HCT116 (cell line): ENCODE measurements around the gene LRRTM4. TPM values are rescaled to one million over a fixed set of nuclear protein-coding genes. Genes with fewer than 3 reads are reported as not detected.

ENCODE experiments used
- ATAC-seq: fragments of 200-7000 bp; cut with Tn5 transposase; 2 replicates; pipeline ENCODE4 v1.9.1; 2020; ENCODE audit warnings: mild to moderate bottlenecking, moderate library complexity
- BruUV-seq: library from RNA; stranded (reverse); fragments of 400-500 nt; replicated peaks from 2 replicates; lab custom pipeline; 2021; lab: Mats Ljungman, UMichigan
- CTCF ChIA-PET: fragments of 300-600 bp; sonication (Branson Sonifier 250); formaldehyde crosslinking; loops from one replicate; lab custom pipeline; 2021; ENCODE audit warnings: antibody characterized with exemption; lab: Charles Lee
- POLR2A ChIA-PET: fragments of 300-600, 350-600 bp; sonication (Branson Sonifier 250); formaldehyde crosslinking; loops from one replicate; lab custom pipeline; 2021; ENCODE audit warnings: antibody characterized with exemption; lab: Charles Lee
- RAD21 ChIA-PET, 2 experiments: fragments of 300-600 bp; sonication (Branson Sonifier 250); formaldehyde crosslinking; loops; one replicate each; lab custom pipeline; 2023; ENCODE audit warnings: low total read pairs in 2 of 2; ENCODE audit not compliant: uncharacterized antibody in 2 of 2, unreplicated experiment in 2 of 2, low non-redundant PET in 1 of 2; lab: Charles Lee
- DNase-seq: peaks from one replicate; pipeline ENCODE4 v3.0.0-alpha.2; 2010; ENCODE audit warnings: low read depth, low spot score
- H2AFZ ChIP-seq: fragments of 200-600 bp; shearing (Covaris generic), sonication (generic); 2 replicates; pipeline ENCODE4 v1.6.1; 2017; ENCODE audit warnings: low read depth, mixed run types, mixed read lengths, antibody characterized with exemption, low read length; ENCODE audit not compliant: poor library complexity, severe bottlenecking
- H3K27ac ChIP-seq: 2 replicates; pipeline ENCODE4 v1.5.1; 2012; ENCODE audit warnings: low read depth, low read length
- H3K27me3 ChIP-seq: fragments of 200-600 bp; sonication (generic); 2 replicates; pipeline ENCODE4 v1.6.1; 2016; ENCODE audit warnings: mixed run types, low read length, mixed read lengths; ENCODE audit not compliant: insufficient read depth
- H3K36me3 ChIP-seq, 2 experiments: fragments of 200-500 bp in 1 of 2; fragments of 200-600 bp in 1 of 2; sonication (Bioruptor generic) in 1 of 2; sonication (generic) in 1 of 2; 2 replicates each; pipeline versions ENCODE4 v1.5.1 to v1.6.1; 2014 to 2016; ENCODE audit warnings: low read length in 2 of 2, inconsistent platforms in 1 of 2, mixed read lengths in 1 of 2, mixed run types in 1 of 2; ENCODE audit not compliant: insufficient read depth in 2 of 2, control insufficient read depth in 1 of 2
- H3K4me1 ChIP-seq, 2 experiments: fragments of 200-600 bp in 1 of 2; sonication (generic) in 1 of 2; 2 replicates each; pipeline versions ENCODE4 v1.5.1 to v1.6.1; 2012 to 2017; ENCODE audit warnings: low read length in 2 of 2, inconsistent platforms in 1 of 2, mild to moderate bottlenecking in 1 of 2, mixed read lengths in 1 of 2, mixed run types in 1 of 2, moderate library complexity in 1 of 2; ENCODE audit not compliant: insufficient read depth in 2 of 2, control insufficient read depth in 1 of 2
- H3K4me2 ChIP-seq: fragments of 200-600 bp; sonication (generic); 2 replicates; pipeline ENCODE4 v1.6.1; 2017; ENCODE audit warnings: mixed run types, low read length, mixed read lengths
- H3K4me3 ChIP-seq, 2 experiments: fragments of 200-600 bp in 1 of 2; sonication (generic) in 1 of 2; replicated peaks in 1 of 2; 2 replicates each; pipeline ENCODE4 v1.5.1; 2011 to 2016; ENCODE audit warnings: low read length in 2 of 2, control low read depth in 1 of 2, low read depth in 1 of 2, mild to moderate bottlenecking in 1 of 2, mixed read lengths in 1 of 2, mixed run types in 1 of 2
- H3K79me2 ChIP-seq: fragments of 200-600 bp; sonication (generic); 2 replicates; pipeline ENCODE4 v1.6.1; 2017; ENCODE audit warnings: mild to moderate bottlenecking, mixed run types, low read length, moderate library complexity, mixed read lengths; ENCODE audit not compliant: insufficient read depth
- H3K9ac ChIP-seq: fragments of 200-600 bp; sonication (generic); 2 replicates; pipeline ENCODE4 v1.6.1; 2016; ENCODE audit warnings: low read length, mixed read lengths
- H3K9me2 ChIP-seq: fragments of 200-600 bp; sonication (generic), shearing (Covaris generic); 2 replicates; pipeline ENCODE4 v1.6.1; 2017; ENCODE audit warnings: mixed run types, mild to moderate bottlenecking, moderate library complexity; ENCODE audit not compliant: insufficient read depth
- H3K9me3 ChIP-seq, 2 experiments: fragments of 200-500 bp in 1 of 2; fragments of 200-600 bp in 1 of 2; sonication (Bioruptor generic) in 1 of 2; sonication (generic) in 1 of 2; 2 replicates each; pipeline ENCODE4 v1.6.1; 2014 to 2017; ENCODE audit warnings: low read length in 2 of 2, mixed read lengths in 2 of 2, inconsistent platforms in 1 of 2, low read depth in 1 of 2, mild to moderate bottlenecking in 1 of 2, mixed run types in 1 of 2, moderate library complexity in 1 of 2; ENCODE audit not compliant: control insufficient read depth in 1 of 2, insufficient read depth in 1 of 2
- H4K20me1 ChIP-seq: fragments of 200-600 bp; sonication (generic), shearing (Covaris generic); 2 replicates; pipeline ENCODE4 v1.6.1; 2017; ENCODE audit warnings: mixed run types, mild to moderate bottlenecking, moderate library complexity; ENCODE audit not compliant: insufficient read depth
- CEBPB ChIP-seq: IDR thresholded peaks from 2 replicates; pipeline ENCODE4 v1.6.1; 2012; ENCODE audit warnings: low read depth
- ELF1 ChIP-seq: IDR thresholded peaks from 2 replicates; pipeline ENCODE4 v1.6.1; 2012; ENCODE audit warnings: low read depth, borderline replicate concordance
- EZH2 ChIP-seq: fragments of 200-600 bp; sonication (generic); IDR thresholded peaks from 2 replicates; pipeline ENCODE4 v1.6.1; 2017; ENCODE audit warnings: antibody characterized with exemption, mixed run types
- EZH2phosphoT487 ChIP-seq: fragments of 200-600 bp; IDR thresholded peaks from 2 replicates; pipeline ENCODE4 v1.6.1; 2018; ENCODE audit warnings: antibody characterized with exemption, borderline replicate concordance
- FOSL1 ChIP-seq: IDR thresholded peaks from 2 replicates; pipeline ENCODE4 v1.6.1; 2012; ENCODE audit warnings: low read depth
- SIN3A ChIP-seq: IDR thresholded peaks from 2 replicates; pipeline ENCODE4 v1.6.1; 2012; ENCODE audit warnings: low read depth
- SP1 ChIP-seq: IDR thresholded peaks from 2 replicates; pipeline ENCODE4 v1.6.1; 2012; ENCODE audit warnings: low read depth
- TCF7L2 ChIP-seq: IDR thresholded peaks from 2 replicates; pipeline ENCODE4 v1.7.0; 2011; ENCODE audit warnings: borderline replicate concordance, inconsistent platforms; ENCODE audit not compliant: insufficient read depth, insufficient read length; ENCODE audit errors: extremely low read depth
- YY1 ChIP-seq: IDR thresholded peaks from 2 replicates; pipeline ENCODE4 v1.6.1; 2011; ENCODE audit warnings: low read length, low read depth, moderate library complexity, mild to moderate bottlenecking; ENCODE audit not compliant: insufficient replicate concordance; ENCODE audit errors: extremely low read depth
- ZNF274 ChIP-seq: fragments of 200-500 bp; sonication (Bioruptor generic); IDR thresholded peaks from 2 replicates; pipeline ENCODE4 v1.6.1; 2014; ENCODE audit warnings: mild to moderate bottlenecking, low read depth, low read length, inconsistent platforms
- intact Hi-C: fragments of 100-400 bp; cut with micrococcal nuclease; formaldehyde crosslinking; loops from 2 replicates; pipeline ENCODE4 v1.10.0; 2022
- total RNA-seq: library from RNA; stranded (reverse); gene quantifications from one replicate; pipeline ENCODE4 v1.2.1, GENCODE V29; 2021; ENCODE audit not compliant: unreplicated experiment

Gene LRRTM4
- total RNA-seq, 1 experiment from 2014 or later = 0.25 TPM

GRCh38 chr2:77119333-77119732, 402.8 kb downstream of the LRRTM4 start:
- Histone ChIP-seq H3K9ac (no peak overlapping the region), H3K4me3 (no peak overlapping the region), H3K79me2 (no peaks in the 10 kb centered on the region), H3K4me1 (no peaks in the 10 kb centered on the region), H3K9me3 (peaks cover 17 to 34% of the 10 kb centered on the region in 2 experiments; a peak in 2 of 4 replicates), H3K4me2 (no peak overlapping the region), H3K27ac (no peak overlapping the region), H2AFZ (no peak overlapping the region), H3K27me3 (no peaks in the 10 kb centered on the region), H3K36me3 (no peaks in the 10 kb centered on the region), H3K9me2 (no peaks in the 10 kb centered on the region), H4K20me1 (no peaks in the 10 kb centered on the region; the same call in 1 of the 2 replicates)
- ChIA-PET CTCF (no interaction called here), RAD21 (no interaction called here), POLR2A (no interaction called here)
- ATAC-seq (no peak), DNase-seq (no peak)
- intact Hi-C loops = no loop called here
- TF ChIP-seq ZNF274 (no peak), ELF1 (no peak), SP1 (no peak), YY1 (no peak)
- BruUV-seq = no TSS peak

GRCh38 chr2:77108915-77109314, 413.3 kb downstream of the LRRTM4 start:
- TF ChIP-seq ELF1 (no peak), SP1 (no peak), TCF7L2 (no peak), FOSL1 (no peak), YY1 (no peak), EZH2phosphoT487 (no peak), CEBPB (no peak), SIN3A (no peak), EZH2 (no peak)
- ChIA-PET POLR2A (no interaction called here), RAD21 (no interaction called here), CTCF (no interaction called here)
- ATAC-seq (no peak), DNase-seq (no peak)
- H3K4me2 ChIP-seq = no peak overlapping the region
- peaks cover 7 to 9% of the 10 kb centered on the region in 2 experiments; a peak in 2 of 4 replicates for H3K9me3 ChIP-seq
- H3K4me1 ChIP-seq = no peaks in the 10 kb centered on the region
- H3K9ac ChIP-seq = no peak overlapping the region
- no peak overlapping the region for H3K27ac ChIP-seq
- no peaks in the 10 kb centered on the region for H3K79me2 ChIP-seq
- no TSS peak for BruUV-seq
- no peaks in the 10 kb centered on the region for H4K20me1 ChIP-seq
- H3K27me3 ChIP-seq = no peaks in the 10 kb centered on the region
- no peaks in the 10 kb centered on the region for H3K36me3 ChIP-seq
- intact Hi-C loops = no loop called here
- no peaks in the 10 kb centered on the region for H3K9me2 ChIP-seq
- no peak overlapping the region for H2AFZ ChIP-seq
- H3K4me3 ChIP-seq = no peak overlapping the region
